ENCODE results near the gene ITGB5. TPM values are rescaled to one million over a fixed set of nuclear protein-coding genes. Genes with fewer than 3 reads are reported as not detected.

Gene ITGB5
- total and polyA plus RNA-seq, 4 donors: 21.0 to 126 (median 43.7) TPM

GRCh38 chr3:124837065-124837464, 50.1 kb downstream of the ITGB5 start:
- 60 to 75% methylated on average over 2 of the region's 2 CpGs for WGBS, 2 donors
- Histone ChIP-seq H3K9ac (ENCODE audit: insufficient read depth in 1 of 2, low read length in 2 of 2) (no peak overlapping the region), H3K27me3 (ENCODE audit: control insufficient read depth in 3 of 3, insufficient read depth in 3 of 3, low read length in 2 of 3) (no peaks in the 10 kb centered on the region), H3K9me3 (ENCODE audit: control insufficient read depth in 4 of 4, insufficient read depth in 3 of 4, low read length in 3 of 4) (no peaks in the 10 kb centered on the region), H3K4me1 (ENCODE audit: control insufficient read depth in 5 of 5, insufficient read depth in 5 of 5, low read length in 5 of 5) (peaks cover 0 to 26% (median 17%) of the 10 kb centered on the region in 5 donors), H3K36me3 (ENCODE audit: control insufficient read depth in 4 of 4, insufficient read depth in 4 of 4, low read length in 4 of 4) (peaks cover 3 to 10% (median 6%) of the 10 kb centered on the region in 4 donors), H3K4me3 (no peak overlapping the region), H3K27ac (ENCODE audit: low read depth in 1 of 2, low read length in 1 of 2) (peak overlapping the region; percentile 71 to 87)
- no peak for TF ChIP-seq CTCF (IDR thresholded peaks at IDR 0.05; ENCODE audit: control extremely low read depth, extremely low read depth)
- no peak for ATAC-seq (ENCODE audit: insufficient read depth, low FRiP score)
- DNase-seq: no peak

GRCh38 chr3:124836448-124836847, 50.7 kb downstream of the ITGB5 start:
- Histone ChIP-seq H3K9me3 (ENCODE audit: control insufficient read depth in 4 of 4, insufficient read depth in 3 of 4, low read length in 3 of 4) (no peaks in the 10 kb centered on the region), H3K4me3 (no peak overlapping the region), H3K4me1 (ENCODE audit: control insufficient read depth in 5 of 5, insufficient read depth in 5 of 5, low read length in 5 of 5) (peaks cover 0 to 28% (median 17%) of the 10 kb centered on the region in 5 donors), H3K9ac (ENCODE audit: insufficient read depth in 1 of 2, low read length in 2 of 2) (no peak overlapping the region), H3K36me3 (ENCODE audit: control insufficient read depth in 4 of 4, insufficient read depth in 4 of 4, low read length in 4 of 4) (peaks cover 2 to 10% (median 4%) of the 10 kb centered on the region in 4 donors), H3K27me3 (ENCODE audit: control insufficient read depth in 3 of 3, insufficient read depth in 3 of 3, low read length in 2 of 3) (no peaks in the 10 kb centered on the region), H3K27ac (ENCODE audit: low read depth in 1 of 2, low read length in 1 of 2) (peak overlapping the region in 1 of 2 donors; percentile 54)
- TF ChIP-seq CTCF (IDR thresholded peaks at IDR 0.05; ENCODE audit: control extremely low read depth, extremely low read depth): no peak
- WGBS, 2 donors: 72 to 94% methylated on average over 1 of the region's 1 CpG
- DNase-seq (no peak), ATAC-seq (ENCODE audit: insufficient read depth, low FRiP score) (no peak)

DNA sequence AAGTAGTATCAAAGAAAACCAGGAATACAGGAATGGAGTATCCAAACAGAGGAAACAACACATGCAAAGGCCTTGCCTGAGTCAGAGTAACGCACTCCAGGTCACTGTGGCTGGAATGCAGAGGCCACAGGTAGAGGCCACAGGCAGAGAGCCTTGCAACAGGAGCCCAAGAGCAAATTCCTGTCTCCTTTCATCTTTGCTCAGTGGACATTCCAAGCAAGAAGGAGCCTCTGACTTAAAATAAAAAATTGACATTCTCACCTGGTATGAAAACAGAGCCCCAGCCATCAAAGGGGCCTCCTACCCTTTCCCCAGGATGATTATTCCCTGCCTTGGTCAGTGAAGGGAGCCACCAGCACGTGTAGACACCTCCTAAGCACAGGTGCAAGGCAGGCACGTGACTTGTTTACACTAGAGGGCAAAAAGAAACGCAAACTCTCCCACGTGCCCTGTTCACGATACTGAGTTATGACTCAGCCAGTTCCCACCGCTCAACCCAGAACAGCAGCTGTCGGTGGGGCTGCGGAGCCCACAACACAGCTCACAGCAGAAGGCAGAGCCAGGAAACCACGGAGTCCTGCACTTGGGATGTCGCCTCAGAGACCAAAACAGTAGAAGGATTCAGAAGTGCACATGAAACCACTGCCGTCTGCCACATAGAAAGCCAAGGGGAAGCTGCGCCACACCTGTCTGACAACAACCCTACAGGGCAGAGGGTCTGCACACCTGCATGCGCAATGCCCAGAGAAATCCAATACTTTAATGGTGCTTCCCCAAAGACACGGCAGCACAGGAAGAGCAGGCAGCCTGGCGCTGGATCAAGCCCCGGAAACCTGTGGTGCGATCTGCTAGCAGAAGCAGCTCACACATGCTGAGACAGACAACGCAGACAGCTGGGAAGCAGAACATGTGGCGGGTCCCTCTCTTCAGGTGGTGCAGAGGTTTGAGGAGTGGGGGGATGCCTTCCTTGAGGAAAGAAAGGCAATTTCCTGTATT, 52.1 kb downstream of the ITGB5 start:
- Histone ChIP-seq H3K27me3 (ENCODE audit: control insufficient read depth in 3 of 3, insufficient read depth in 3 of 3, low read length in 2 of 3) (no peaks in the 10 kb centered on the region), H3K36me3 (ENCODE audit: control insufficient read depth in 4 of 4, insufficient read depth in 4 of 4, low read length in 4 of 4) (peaks cover 2 to 8% (median 3%) of the 10 kb centered on the region in 4 donors), H3K9me3 (ENCODE audit: control insufficient read depth in 4 of 4, insufficient read depth in 3 of 4, low read length in 3 of 4) (no peaks in the 10 kb centered on the region), H3K27ac (ENCODE audit: low read depth in 1 of 2, low read length in 1 of 2) (peak overlapping the region; percentile 10 to 87), H3K9ac (ENCODE audit: insufficient read depth in 1 of 2, low read length in 2 of 2) (no peak overlapping the region), H3K4me1 (ENCODE audit: control insufficient read depth in 5 of 5, insufficient read depth in 5 of 5, low read length in 5 of 5) (peaks cover 0 to 28% (median 20%) of the 10 kb centered on the region in 5 donors), H3K4me3 (no peak overlapping the region)
- WGBS, 2 donors: 15 to 28% methylated on average over 20 of the region's 20 CpGs
- ATAC-seq (ENCODE audit: insufficient read depth, low FRiP score) (no peak), DNase-seq (peak in 2 of 3 donors; percentile 52 to 69)
- TF ChIP-seq CTCF (IDR thresholded peaks at IDR 0.05; ENCODE audit: control extremely low read depth, extremely low read depth): no peak

All from lung (tissue), 12 donors.